ENCODE measurements around the gene CCDC27. TPM values are rescaled to one million over a fixed set of nuclear protein-coding genes. Genes with fewer than 3 reads are reported as not detected.

CCDC27 gene
- total RNA-seq (ENCODE audit: low replicate concordance), result not detected in 2 replicates
- long read RNA-seq, result 0 reads

GRCh38 chr1:3752400-3752945 is at the start of gene CCDC27:
CCDC27 (plus strand) TSS chr1:3752450; CDS start chr1:3752482, 32 bp downstream.
- no peaks in the 10 kb centered on the region for H3K4me1 Mint-ChIP-seq (ENCODE audit: unreplicated experiment)
- no peaks in the 10 kb centered on the region for H3K36me3 Mint-ChIP-seq
- H3K27me3 Mint-ChIP-seq, result peaks cover 34% of the 10 kb centered on the region
- DNase-seq (ENCODE audit: extremely low spot score, unreplicated experiment), result no peak
- H3K27ac Mint-ChIP-seq, result no peak within 1 kb of the TSS
- TF ChIP-seq CTCF (conservative IDR thresholded peaks at IDR 0.05), result no peak
- H3K4me3 Mint-ChIP-seq, result no peak within 1 kb of the TSS
- H3K9me3 Mint-ChIP-seq, result no peaks in the 10 kb centered on the region

DNA sequence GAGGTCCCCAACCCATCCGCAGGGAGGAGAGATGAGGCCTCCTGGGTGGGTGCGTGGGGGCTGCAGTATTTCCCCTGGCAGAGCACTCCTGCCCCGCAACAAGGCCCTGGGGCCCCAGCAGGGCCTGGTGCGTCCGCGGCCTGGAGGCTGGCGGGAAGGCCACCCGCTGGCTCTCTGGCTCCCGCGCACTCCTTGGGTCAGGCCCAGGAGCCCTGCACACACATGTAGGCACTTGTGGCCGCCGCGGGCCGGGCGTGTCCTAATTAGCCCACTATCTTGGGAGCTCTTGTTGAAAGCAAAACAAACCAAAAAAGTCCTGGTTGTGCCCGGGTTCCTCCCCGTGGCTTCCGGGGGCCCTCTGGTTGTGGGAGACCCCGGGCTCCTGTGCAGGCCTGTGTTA is 49.7 kb upstream of the CCDC27 start:
- peaks cover 5% of the 10 kb centered on the region for H3K4me1 Mint-ChIP-seq (ENCODE audit: unreplicated experiment)
- H3K9me3 Mint-ChIP-seq, result no peaks in the 10 kb centered on the region
- no peak for DNase-seq (ENCODE audit: extremely low spot score, unreplicated experiment)
- no peaks in the 10 kb centered on the region for H3K36me3 Mint-ChIP-seq
- H3K27ac Mint-ChIP-seq, result no peak overlapping the region
- no peak overlapping the region for H3K4me3 Mint-ChIP-seq
- no peak for TF ChIP-seq CTCF (conservative IDR thresholded peaks at IDR 0.05)
- H3K27me3 Mint-ChIP-seq, result peaks cover 19% of the 10 kb centered on the region

DNA sequence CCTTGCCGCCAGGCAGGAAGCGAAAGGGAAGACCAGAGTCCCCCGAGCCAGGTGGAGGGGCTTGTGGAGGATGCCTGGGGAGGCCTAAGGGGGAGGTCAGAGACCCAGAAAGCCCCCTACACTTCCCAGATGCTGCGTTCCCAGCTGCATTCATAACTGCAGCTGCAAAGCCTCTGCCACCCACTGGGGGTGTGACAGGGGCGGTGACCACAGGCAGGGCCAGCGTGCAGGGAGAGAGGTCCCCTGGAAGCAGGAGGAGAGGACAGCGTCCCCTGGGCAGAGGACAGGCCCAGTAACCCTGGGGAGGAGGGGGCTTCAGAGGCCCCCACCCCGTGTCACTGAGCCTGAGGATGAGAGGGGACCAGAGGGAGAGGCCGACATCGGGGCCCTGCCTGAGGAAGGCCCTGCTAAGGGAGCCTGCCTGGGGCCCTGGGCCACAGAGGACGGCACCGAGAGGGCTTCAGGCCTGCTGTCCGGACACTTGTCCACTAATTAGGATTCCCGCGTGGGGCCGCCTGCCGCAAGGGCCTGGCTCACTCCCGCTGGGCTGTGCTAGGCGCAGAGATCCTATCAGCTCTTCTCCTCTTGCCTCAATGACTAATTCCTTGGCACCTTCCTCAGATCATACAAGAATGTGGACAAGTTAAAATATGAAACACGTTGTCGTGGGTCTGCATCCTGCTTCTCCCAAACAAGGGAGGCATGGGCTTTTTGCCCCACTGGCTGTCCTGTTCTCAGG is 49.1 kb upstream of the CCDC27 start:
- Mint-ChIP-seq H3K4me1 (ENCODE audit: unreplicated experiment) (no peaks in the 10 kb centered on the region), H3K4me3 (no peak overlapping the region), H3K27me3 (peaks cover 19% of the 10 kb centered on the region), H3K27ac (no peak overlapping the region), H3K9me3 (no peaks in the 10 kb centered on the region), H3K36me3 (no peaks in the 10 kb centered on the region)
- DNase-seq (ENCODE audit: extremely low spot score, unreplicated experiment), result no peak
- peak; percentile 49 for TF ChIP-seq CTCF (conservative IDR thresholded peaks at IDR 0.05)

- H3K4me1 Mint-ChIP-seq (ENCODE audit: unreplicated experiment), result no peaks in the 10 kb centered on the region
- DNase-seq (ENCODE audit: extremely low spot score, unreplicated experiment), result no peak
- no peak for TF ChIP-seq CTCF (conservative IDR thresholded peaks at IDR 0.05)
- no peaks in the 10 kb centered on the region for H3K9me3 Mint-ChIP-seq
- no peak overlapping the region for H3K27ac Mint-ChIP-seq
- no peak overlapping the region for H3K4me3 Mint-ChIP-seq
- no peaks in the 10 kb centered on the region for H3K36me3 Mint-ChIP-seq
- peaks cover 20% of the 10 kb centered on the region for H3K27me3 Mint-ChIP-seq
Observed at GRCh38 chr1:3703786-3704371, 48.4 kb upstream of the CCDC27 start.

DNA sequence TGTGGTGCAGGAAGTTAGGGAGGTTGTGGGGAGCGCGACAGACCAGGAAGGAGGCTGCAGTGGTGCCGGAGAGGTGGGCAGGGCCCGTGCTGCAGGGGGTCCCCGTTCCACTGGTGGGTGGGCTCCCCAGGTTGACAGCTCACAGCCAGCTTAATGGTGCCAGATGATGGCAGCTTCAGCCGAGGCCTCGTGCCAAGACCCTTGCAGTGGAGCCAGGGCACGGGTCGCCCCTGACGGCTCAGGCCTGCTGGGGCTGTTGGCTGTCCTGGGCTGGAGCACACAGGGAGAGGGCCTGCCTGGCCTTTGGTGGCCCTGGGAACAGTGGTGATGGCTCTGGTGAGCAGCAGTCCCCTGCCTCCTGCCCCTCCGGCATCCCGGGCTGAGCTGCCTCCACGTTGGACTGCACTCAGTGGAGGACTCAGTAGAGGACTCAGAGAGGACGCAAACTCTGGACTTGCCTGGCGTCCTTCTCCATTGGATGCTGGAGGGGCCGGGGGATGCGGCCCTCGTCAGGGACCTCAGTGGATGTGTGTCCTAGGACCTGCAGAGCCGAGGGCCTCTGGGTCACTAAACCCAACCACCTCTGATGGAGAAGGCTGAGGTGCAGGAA is 46.8 kb upstream of the CCDC27 start:
- no peaks in the 10 kb centered on the region for H3K36me3 Mint-ChIP-seq
- no peak for TF ChIP-seq CTCF (conservative IDR thresholded peaks at IDR 0.05)
- DNase-seq (ENCODE audit: extremely low spot score, unreplicated experiment), result no peak
- H3K27me3 Mint-ChIP-seq, result peaks cover 18% of the 10 kb centered on the region
- no peaks in the 10 kb centered on the region for H3K9me3 Mint-ChIP-seq
- H3K27ac Mint-ChIP-seq, result no peak overlapping the region
- no peak overlapping the region for H3K4me3 Mint-ChIP-seq
- peaks cover under 1% of the 10 kb centered on the region for H3K4me1 Mint-ChIP-seq (ENCODE audit: unreplicated experiment)
